ENCODE measurements around the gene NYNRIN. TPM values are rescaled to one million over a fixed set of nuclear protein-coding genes. Genes with fewer than 3 reads are reported as not detected.

Gene NYNRIN
- total and polyA plus RNA-seq, 9 donors: 22.0 to 76.0 (median 54.6) TPM

DNA sequence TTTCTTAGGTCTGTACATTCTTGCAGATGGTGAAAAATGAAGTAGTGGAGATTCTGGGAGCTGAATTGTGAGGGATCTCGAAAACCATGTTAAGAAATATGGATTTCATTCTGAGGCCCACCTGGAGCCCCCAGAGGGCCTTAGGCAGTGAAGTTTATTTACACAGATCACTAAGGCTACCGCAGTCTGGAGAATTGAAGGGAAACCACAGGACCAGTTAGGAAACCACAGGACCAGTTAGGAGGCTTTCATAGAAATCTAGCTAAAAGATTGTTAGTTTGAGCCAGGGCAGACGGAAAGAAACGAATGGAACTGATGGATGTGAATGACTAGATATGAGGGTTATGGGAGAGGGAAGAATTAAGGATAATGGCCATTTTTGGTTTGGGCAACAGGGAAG is 23.5 kb downstream of the NYNRIN start:
- H3K4me1 ChIP-seq (ENCODE audit: insufficient read depth): peaks cover 18% of the 10 kb centered on the region
- no peak overlapping the region for H3K27ac ChIP-seq
- no peaks in the 10 kb centered on the region for H3K27me3 ChIP-seq
- H3K36me3 ChIP-seq: no peaks in the 10 kb centered on the region
- WGBS, 3 donors: 82 to 89% (median 83%) methylated on average over 4 of the region's 4 CpGs
- intact Hi-C loops (cut with DNase I): no loop called here
- TF ChIP-seq, protein P1, sequence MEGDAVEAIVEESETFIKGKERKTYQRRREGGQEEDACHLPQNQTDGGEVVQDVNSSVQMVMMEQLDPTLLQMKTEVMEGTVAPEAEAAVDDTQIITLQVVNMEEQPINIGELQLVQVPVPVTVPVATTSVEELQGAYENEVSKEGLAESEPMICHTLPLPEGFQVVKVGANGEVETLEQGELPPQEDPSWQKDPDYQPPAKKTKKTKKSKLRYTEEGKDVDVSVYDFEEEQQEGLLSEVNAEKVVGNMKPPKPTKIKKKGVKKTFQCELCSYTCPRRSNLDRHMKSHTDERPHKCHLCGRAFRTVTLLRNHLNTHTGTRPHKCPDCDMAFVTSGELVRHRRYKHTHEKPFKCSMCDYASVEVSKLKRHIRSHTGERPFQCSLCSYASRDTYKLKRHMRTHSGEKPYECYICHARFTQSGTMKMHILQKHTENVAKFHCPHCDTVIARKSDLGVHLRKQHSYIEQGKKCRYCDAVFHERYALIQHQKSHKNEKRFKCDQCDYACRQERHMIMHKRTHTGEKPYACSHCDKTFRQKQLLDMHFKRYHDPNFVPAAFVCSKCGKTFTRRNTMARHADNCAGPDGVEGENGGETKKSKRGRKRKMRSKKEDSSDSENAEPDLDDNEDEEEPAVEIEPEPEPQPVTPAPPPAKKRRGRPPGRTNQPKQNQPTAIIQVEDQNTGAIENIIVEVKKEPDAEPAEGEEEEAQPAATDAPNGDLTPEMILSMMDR (IDR thresholded peaks at IDR 0.05): no peak
- TF ChIP-seq POLR2A (IDR thresholded peaks at IDR 0.05) (no peak), EP300 (IDR thresholded peaks at IDR 0.05) (no peak)
- H3K9me3 ChIP-seq: no peaks in the 10 kb centered on the region
- DNase-seq: no peak
- H3K4me3 ChIP-seq: no peak overlapping the region

DNA sequence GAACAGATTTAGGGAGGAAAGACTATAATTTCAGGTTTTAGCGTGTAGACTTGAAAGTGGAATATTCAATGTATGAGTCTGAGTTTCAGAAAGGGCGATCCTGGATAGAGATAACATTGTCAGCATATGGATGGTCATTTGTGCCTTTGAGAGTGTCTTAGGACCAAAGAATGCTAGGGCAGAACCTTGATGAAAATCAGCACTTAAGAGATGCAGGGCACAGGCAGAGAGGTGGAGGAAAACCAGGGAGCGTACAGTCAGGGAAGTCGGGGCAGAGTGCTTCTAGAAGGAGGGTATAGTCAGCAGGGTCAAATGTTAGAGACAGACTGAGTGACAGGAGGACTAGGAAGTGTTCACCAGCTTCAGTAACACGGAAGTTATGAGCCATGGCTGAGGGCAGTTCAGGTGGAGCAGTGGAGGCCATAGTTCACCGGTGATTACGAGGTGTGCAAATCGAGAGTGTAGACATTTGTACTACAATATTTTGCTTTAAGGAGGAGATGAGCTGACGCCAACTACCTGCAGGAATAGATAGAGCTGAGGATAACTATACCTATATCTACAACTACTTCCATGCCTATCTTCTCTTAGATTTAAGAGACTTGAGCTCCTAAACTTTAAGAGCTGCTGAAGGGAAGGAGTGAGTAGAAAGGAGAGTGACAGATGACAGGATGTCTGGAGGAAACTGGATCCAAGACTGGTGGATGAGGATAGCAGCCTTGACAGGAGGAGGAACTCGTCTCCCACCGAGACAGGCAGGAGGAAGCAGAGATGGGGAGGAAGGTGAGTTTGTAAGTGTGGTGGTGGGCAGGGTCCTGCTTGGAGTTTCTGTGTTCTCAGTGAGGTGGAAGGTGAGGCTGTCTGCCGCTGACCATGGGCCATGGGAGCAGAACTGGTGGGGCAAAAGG is 24.1 kb downstream of the NYNRIN start:
- WGBS, 3 donors: 80 to 81% (median 81%) methylated on average over 12 of the region's 12 CpGs
- DNase-seq: no peak
- intact Hi-C loops (cut with DNase I): no loop called here

DNA sequence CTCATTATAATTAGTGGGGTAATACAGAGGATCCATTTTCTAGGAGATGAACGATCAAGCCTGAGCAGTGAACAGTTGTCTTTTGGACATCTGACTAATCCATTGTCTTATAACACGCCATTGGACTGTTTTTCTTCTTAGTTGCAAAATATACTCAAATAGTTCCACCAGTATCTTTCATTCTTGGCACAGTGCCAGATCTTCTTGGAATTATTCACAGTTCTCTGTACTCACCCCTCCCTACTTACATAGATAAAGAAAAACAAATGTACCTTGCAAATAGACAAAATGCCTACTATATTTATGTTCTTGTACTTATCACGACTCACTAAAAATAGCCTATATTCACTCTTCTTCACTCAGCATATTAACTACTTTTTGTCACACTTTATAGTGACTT is 26.9 kb downstream of the NYNRIN start:
- WGBS, 3 donors: 1 to 8% (median 2%) methylated on average over 3 of the region's 3 CpGs
- Histone ChIP-seq H3K9me3 (no peaks in the 10 kb centered on the region), H3K27me3 (no peaks in the 10 kb centered on the region), H3K4me3 (no peak overlapping the region), H3K27ac (no peak overlapping the region), H3K36me3 (no peaks in the 10 kb centered on the region), H3K4me1 (ENCODE audit: insufficient read depth) (peaks cover 10% of the 10 kb centered on the region)
- TF ChIP-seq, protein P1 (IDR thresholded peaks at IDR 0.05): no peak
- TF ChIP-seq EP300 (IDR thresholded peaks at IDR 0.05) (no peak), POLR2A (IDR thresholded peaks at IDR 0.05) (no peak)
- DNase-seq: peak in 1 of 5 donors; percentile 15
- intact Hi-C loops (cut with DNase I): no loop called here

More for the DNA sequence above, 24.1 kb downstream of the NYNRIN start:
- no peak overlapping the region for H3K27ac ChIP-seq
- no peak overlapping the region for H3K4me3 ChIP-seq
- no peaks in the 10 kb centered on the region for H3K9me3 ChIP-seq
- H3K4me1 ChIP-seq (ENCODE audit: insufficient read depth): peaks cover 15% of the 10 kb centered on the region
- TF ChIP-seq, protein P1 (IDR thresholded peaks at IDR 0.05): no peak
- TF ChIP-seq POLR2A (IDR thresholded peaks at IDR 0.05) (no peak), EP300 (IDR thresholded peaks at IDR 0.05) (no peak)
- no peaks in the 10 kb centered on the region for H3K27me3 ChIP-seq
- no peaks in the 10 kb centered on the region for H3K36me3 ChIP-seq

DNA sequence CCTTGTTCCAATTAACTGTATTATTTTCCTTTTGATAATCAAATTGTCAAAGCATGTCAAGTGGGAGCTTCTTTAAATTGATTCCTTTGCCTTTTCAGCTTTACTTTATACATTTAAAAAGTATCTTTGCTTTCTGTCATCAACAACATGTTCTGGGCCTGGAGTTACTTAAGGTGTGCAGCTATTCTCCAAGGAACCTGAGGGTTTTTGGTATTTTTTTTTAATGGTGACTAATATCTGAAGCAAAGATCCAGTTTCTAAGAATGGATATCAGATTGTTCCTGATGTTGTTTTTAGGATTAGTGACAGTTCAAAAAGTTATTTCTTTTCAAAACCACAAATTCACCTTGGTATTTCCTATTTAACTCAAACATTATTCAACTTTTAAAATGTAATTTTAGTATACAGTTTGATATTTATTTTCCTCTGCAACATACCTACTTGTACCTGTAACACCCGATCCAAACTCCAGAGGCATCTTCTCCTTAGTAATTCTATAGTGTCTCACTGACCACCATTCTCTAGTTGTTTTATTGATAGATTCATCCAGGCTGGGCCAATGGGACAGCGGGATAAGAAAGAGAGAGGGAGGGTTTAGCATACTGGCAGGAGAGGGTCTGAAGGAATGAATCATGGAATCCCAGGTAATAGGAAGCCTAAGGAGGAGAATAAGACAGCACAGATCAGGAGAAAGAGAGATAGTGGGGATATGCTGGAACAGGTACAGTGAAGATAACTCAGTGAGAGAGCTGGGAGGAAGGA is 27.5 kb downstream of the NYNRIN start:
- no peak for DNase-seq
- WGBS, 3 donors: 74 to 87% (median 83%) methylated on average over 2 of the region's 2 CpGs
- TF ChIP-seq, protein P1 (IDR thresholded peaks at IDR 0.05): no peak
- TF ChIP-seq POLR2A (IDR thresholded peaks at IDR 0.05): no peak
- no peak for TF ChIP-seq EP300 (IDR thresholded peaks at IDR 0.05)
- no peak overlapping the region for H3K27ac ChIP-seq
- peaks cover 12% of the 10 kb centered on the region for H3K4me1 ChIP-seq (ENCODE audit: insufficient read depth)
- H3K36me3 ChIP-seq: no peaks in the 10 kb centered on the region
- no peaks in the 10 kb centered on the region for H3K27me3 ChIP-seq
- intact Hi-C loops (cut with DNase I): no loop called here
- H3K9me3 ChIP-seq: no peaks in the 10 kb centered on the region
- no peak overlapping the region for H3K4me3 ChIP-seq

Measured in ovary (tissue), 9 donors.